ENCODE measurements around the gene CRMP1. TPM values are rescaled to one million over a fixed set of nuclear protein-coding genes. Genes with fewer than 3 reads are reported as not detected.

The CRMP1 gene
- total RNA-seq, 2 donors from 2014 or later = 1.8 TPM; not detected in 1

DNA sequence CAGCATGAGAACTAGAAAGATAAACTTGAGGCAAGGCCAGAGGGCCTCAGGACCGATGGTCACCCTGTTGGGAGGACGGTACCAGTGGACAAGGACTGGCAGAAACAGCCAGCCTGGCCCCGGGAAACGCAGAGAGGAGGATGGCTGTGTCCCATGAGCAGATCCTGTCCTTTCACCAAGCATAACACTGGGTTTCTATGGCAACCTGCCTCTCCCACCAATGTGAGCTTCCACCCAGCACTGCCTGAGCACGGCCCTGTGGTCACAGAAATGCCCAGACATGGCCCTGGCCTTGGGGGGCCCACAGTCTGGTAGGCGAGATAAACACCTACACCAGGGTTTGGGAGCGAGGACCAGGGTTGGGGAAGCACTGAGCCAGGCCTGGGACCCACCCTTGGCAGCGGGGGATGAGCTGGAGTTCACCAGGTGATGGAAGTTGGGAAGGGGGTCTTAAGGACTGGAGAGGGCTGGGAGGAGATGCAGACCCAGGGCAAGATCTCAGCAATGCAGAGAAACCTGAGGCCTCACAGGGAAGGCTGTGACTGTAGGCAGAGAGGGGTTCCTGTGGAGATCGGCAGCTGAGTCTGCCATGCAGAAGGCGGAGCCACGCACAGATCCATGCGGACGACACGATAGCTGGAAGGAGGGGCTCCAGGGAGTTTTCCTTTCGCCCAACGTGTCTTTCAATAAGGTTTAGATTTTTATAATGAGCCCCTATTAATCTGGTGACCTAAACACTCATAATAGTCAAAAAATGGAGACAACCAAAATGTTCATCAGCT lies 32.7 kb upstream of the CRMP1 start:
- H3K9me3 ChIP-seq = no peaks in the 10 kb centered on the region
- no peaks in the 10 kb centered on the region for H3K4me1 ChIP-seq (ENCODE audit: control insufficient read depth in 1 of 2, low read depth in 2 of 2)
- ATAC-seq (ENCODE audit: insufficient number of reproducible peaks, low FRiP score, low read depth) (no peak), DNase-seq (ENCODE audit: low spot score) (no peak)
- no peak overlapping the region for H3K4me3 ChIP-seq
- TF ChIP-seq, protein P1, sequence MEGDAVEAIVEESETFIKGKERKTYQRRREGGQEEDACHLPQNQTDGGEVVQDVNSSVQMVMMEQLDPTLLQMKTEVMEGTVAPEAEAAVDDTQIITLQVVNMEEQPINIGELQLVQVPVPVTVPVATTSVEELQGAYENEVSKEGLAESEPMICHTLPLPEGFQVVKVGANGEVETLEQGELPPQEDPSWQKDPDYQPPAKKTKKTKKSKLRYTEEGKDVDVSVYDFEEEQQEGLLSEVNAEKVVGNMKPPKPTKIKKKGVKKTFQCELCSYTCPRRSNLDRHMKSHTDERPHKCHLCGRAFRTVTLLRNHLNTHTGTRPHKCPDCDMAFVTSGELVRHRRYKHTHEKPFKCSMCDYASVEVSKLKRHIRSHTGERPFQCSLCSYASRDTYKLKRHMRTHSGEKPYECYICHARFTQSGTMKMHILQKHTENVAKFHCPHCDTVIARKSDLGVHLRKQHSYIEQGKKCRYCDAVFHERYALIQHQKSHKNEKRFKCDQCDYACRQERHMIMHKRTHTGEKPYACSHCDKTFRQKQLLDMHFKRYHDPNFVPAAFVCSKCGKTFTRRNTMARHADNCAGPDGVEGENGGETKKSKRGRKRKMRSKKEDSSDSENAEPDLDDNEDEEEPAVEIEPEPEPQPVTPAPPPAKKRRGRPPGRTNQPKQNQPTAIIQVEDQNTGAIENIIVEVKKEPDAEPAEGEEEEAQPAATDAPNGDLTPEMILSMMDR (IDR thresholded peaks at IDR 0.05) = no peak
- H3K36me3 ChIP-seq = no peaks in the 10 kb centered on the region
- no peaks in the 10 kb centered on the region for H3K27me3 ChIP-seq (replicated peaks; ENCODE audit: insufficient read depth)
- H3K27ac ChIP-seq = no peak overlapping the region

GRCh38 chr4:5924461-5925125 lies 31.7 kb upstream of the CRMP1 start:
- H3K36me3 ChIP-seq = no peaks in the 10 kb centered on the region
- H3K9me3 ChIP-seq = no peaks in the 10 kb centered on the region
- no peaks in the 10 kb centered on the region for H3K27me3 ChIP-seq (replicated peaks; ENCODE audit: insufficient read depth)
- no peaks in the 10 kb centered on the region for H3K4me1 ChIP-seq (ENCODE audit: control insufficient read depth in 1 of 2, low read depth in 2 of 2)
- ATAC-seq (ENCODE audit: insufficient number of reproducible peaks, low FRiP score, low read depth) (no peak), DNase-seq (ENCODE audit: low spot score) (no peak)
- no peak overlapping the region for H3K27ac ChIP-seq
- TF ChIP-seq, protein P1 (IDR thresholded peaks at IDR 0.05) = no peak
- no peak overlapping the region for H3K4me3 ChIP-seq

GRCh38 chr4:5923376-5923775 lies 30.5 kb upstream of the CRMP1 start:
- no peaks in the 10 kb centered on the region for H3K36me3 ChIP-seq
- no peaks in the 10 kb centered on the region for H3K4me1 ChIP-seq (ENCODE audit: control insufficient read depth in 1 of 2, low read depth in 2 of 2)
- H3K27ac ChIP-seq = no peak overlapping the region
- no peaks in the 10 kb centered on the region for H3K9me3 ChIP-seq
- no peaks in the 10 kb centered on the region for H3K27me3 ChIP-seq (replicated peaks; ENCODE audit: insufficient read depth)
- DNase-seq (ENCODE audit: low spot score) = no peak
- no peak for ATAC-seq (ENCODE audit: insufficient number of reproducible peaks, low FRiP score, low read depth)
- H3K4me3 ChIP-seq = no peak overlapping the region
- TF ChIP-seq, protein P1 (IDR thresholded peaks at IDR 0.05) = no peak

GRCh38 chr4:5922556-5922955 lies 29.7 kb upstream of the CRMP1 start:
- DNase-seq (ENCODE audit: low spot score) (no peak), ATAC-seq (ENCODE audit: insufficient number of reproducible peaks, low FRiP score, low read depth) (no peak)
- H3K27ac ChIP-seq = no peak overlapping the region
- H3K4me1 ChIP-seq (ENCODE audit: control insufficient read depth in 1 of 2, low read depth in 2 of 2) = no peaks in the 10 kb centered on the region
- no peaks in the 10 kb centered on the region for H3K27me3 ChIP-seq (replicated peaks; ENCODE audit: insufficient read depth)
- TF ChIP-seq, protein P1 (IDR thresholded peaks at IDR 0.05) = no peak
- H3K36me3 ChIP-seq = no peaks in the 10 kb centered on the region
- no peak overlapping the region for H3K4me3 ChIP-seq
- H3K9me3 ChIP-seq = no peaks in the 10 kb centered on the region

GRCh38 chr4:5921981-5922380 lies 29.1 kb upstream of the CRMP1 start:
- no peak for DNase-seq (ENCODE audit: low spot score)
- H3K9me3 ChIP-seq = no peaks in the 10 kb centered on the region
- ATAC-seq (ENCODE audit: insufficient number of reproducible peaks, low FRiP score, low read depth) = no peak
- H3K4me1 ChIP-seq (ENCODE audit: control insufficient read depth in 1 of 2, low read depth in 2 of 2) = no peaks in the 10 kb centered on the region
- TF ChIP-seq, protein P1 (IDR thresholded peaks at IDR 0.05) = no peak
- H3K27ac ChIP-seq = no peak overlapping the region
- H3K36me3 ChIP-seq = no peaks in the 10 kb centered on the region
- H3K27me3 ChIP-seq (replicated peaks; ENCODE audit: insufficient read depth) = no peaks in the 10 kb centered on the region
- no peak overlapping the region for H3K4me3 ChIP-seq

All from thoracic aorta (tissue), 2 donors.